ENCODE measurements around the gene COL27A1.
A peak's percentile ranks its signal among the peaks of the same experiment; 100 is the strongest.

COL27A1 gene

GRCh38 chr9:114155263-114155994 lies at the start of gene COL27A1:
Gene COL27A1, plus strand, starts transcription at chr9:114155537. Its CDS starts 414 bp downstream, at chr9:114155951.
- peak; percentile 87 for TF ChIP-seq CTCF (IDR thresholded peaks at IDR 0.05; ENCODE audit: low read depth, low read length, missing control alignments)
- DNase-seq (ENCODE audit: extremely low read depth, low read depth) = no peak
- H3K4me3 ChIP-seq (replicated peaks; ENCODE audit: low read depth, low read length) = peak within 1 kb of the TSS; percentile 90

GRCh38 chr9:114107286-114108001 lies 47.9 kb upstream of the COL27A1 start:
- H3K4me3 ChIP-seq (replicated peaks; ENCODE audit: low read depth, low read length) = no peak overlapping the region
- TF ChIP-seq CTCF (IDR thresholded peaks at IDR 0.05; ENCODE audit: low read depth, low read length, missing control alignments) = no peak
- no peak for DNase-seq (ENCODE audit: extremely low read depth, low read depth)

DNA sequence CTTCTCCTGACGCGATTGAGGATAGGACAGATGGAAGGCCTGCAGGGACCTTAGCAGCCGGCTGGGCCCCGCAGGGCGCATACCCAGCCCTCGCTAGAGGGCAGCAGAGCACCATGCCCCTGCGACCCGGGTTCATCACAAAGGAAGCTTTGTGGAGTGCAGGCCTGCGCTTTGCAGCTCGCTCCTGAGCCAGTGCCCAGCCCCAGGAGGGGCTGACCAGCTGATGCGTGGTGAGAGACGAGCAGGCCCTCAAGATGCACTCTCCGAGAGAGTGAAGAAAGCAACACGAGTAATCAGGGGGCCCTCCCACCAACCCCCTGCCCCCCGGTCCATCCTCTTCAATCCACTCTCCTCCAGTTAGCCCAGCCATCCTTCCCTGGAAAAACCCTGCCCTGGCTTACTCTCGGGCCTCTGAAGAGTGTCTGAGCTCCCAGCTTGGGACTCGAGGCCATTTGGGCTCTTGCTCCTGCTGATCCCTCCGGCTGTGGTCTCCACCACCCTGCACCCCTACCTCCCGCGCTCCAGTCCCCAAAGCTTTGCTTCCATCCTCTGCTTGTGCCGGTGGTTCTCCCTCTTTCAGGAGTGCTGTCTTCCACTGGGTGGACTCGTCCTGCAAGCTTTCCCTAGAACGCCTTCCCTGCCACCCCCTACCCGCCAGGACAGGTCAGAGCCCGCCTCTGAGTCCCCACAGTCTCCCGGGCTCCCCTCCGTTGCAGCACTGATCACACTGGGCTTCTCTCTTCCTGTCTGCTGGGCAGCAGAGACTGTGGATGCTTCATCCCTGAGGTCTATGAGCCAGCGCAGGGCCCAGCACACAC lies 47.1 kb upstream of the COL27A1 start:
- peak; percentile 100 for TF ChIP-seq CTCF (IDR thresholded peaks at IDR 0.05; ENCODE audit: low read depth, low read length, missing control alignments)
- H3K4me3 ChIP-seq (replicated peaks; ENCODE audit: low read depth, low read length) = no peak overlapping the region
- peak; percentile 31 for DNase-seq (ENCODE audit: extremely low read depth, low read depth)

- no peak overlapping the region for H3K4me3 ChIP-seq (replicated peaks; ENCODE audit: low read depth, low read length)
- no peak for TF ChIP-seq CTCF (IDR thresholded peaks at IDR 0.05; ENCODE audit: low read depth, low read length, missing control alignments)
- no peak for DNase-seq (ENCODE audit: extremely low read depth, low read depth)
Measured at GRCh38 chr9:114109124-114109523, 46.2 kb upstream of the COL27A1 start.

- DNase-seq (ENCODE audit: extremely low read depth, low read depth) = no peak
- no peak for TF ChIP-seq CTCF (IDR thresholded peaks at IDR 0.05; ENCODE audit: low read depth, low read length, missing control alignments)
- no peak overlapping the region for H3K4me3 ChIP-seq (replicated peaks; ENCODE audit: low read depth, low read length)
Measured at GRCh38 chr9:114110180-114110579, 45.2 kb upstream of the COL27A1 start.

DNA sequence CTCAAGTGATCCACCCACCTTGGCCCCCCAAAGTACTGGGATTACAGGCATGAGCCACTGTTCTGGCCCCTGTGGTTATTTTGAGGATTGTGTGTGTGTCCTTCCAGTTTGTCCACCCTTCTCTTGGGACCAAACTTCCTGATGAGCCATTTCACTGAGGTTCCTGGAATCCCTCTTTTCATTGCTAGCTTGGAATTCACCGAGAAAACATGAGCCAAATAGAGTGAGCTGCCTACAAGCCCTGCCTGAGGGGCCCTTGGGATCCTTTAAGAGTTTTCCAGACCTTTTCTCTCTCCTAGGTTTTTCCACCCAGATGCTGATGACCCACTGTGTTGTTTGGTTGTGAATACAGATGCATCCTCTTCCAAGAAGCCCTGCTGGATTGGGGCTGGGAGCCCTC lies 43.0 kb upstream of the COL27A1 start:
- no peak for DNase-seq (ENCODE audit: extremely low read depth, low read depth)
- H3K4me3 ChIP-seq (replicated peaks; ENCODE audit: low read depth, low read length) = no peak overlapping the region
- TF ChIP-seq CTCF (IDR thresholded peaks at IDR 0.05; ENCODE audit: low read depth, low read length, missing control alignments) = no peak

Measured in HFF-Myc (cell line).